ENCODE measurements around the gene CACNG1. TPM values are rescaled to one million over a fixed set of nuclear protein-coding genes. Genes with fewer than 3 reads are reported as not detected.

The CACNG1 gene
- polyA plus RNA-seq, 1 of the 3 experiments (the other 2 are of a cell fraction): not detected

DNA sequence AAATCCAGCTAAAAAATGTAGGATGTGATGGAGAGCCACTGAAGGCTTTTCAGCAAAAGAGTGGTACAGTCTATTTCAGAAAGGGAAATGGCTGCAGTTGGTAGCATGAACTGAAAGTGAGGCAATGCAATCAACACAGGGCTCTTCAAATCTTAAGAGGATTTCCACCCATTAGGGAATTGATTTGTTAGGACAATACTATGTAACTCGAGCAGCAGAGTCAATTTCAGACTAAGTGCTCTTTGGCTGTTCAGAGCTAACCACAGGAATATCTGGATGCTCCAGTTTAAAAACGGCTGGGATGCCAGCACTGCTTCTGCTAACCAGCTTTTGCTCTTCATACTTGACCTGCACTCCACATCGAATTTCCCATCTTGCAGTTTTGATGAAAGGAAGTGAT lies 24.6 kb downstream of the CACNG1 start:
- TF ChIP-seq MXI1 (IDR thresholded peaks at IDR 0.05; ENCODE audit: low read depth, low read length): no peak
- no peak for TF ChIP-seq EZH2phosphoT487 (IDR thresholded peaks at IDR 0.05; ENCODE audit: borderline replicate concordance, low read depth)
- no peak for TF ChIP-seq JUND (IDR thresholded peaks at IDR 0.05)
- no peak for TF ChIP-seq EP300 (IDR thresholded peaks at IDR 0.05; ENCODE audit: borderline replicate concordance in 1 of 2, low read depth in 1 of 2, low read length in 1 of 2)
- TF ChIP-seq GATA2 (CRISPR knock-in tag; IDR thresholded peaks at IDR 0.05): no peak
- TF ChIP-seq, protein P1, sequence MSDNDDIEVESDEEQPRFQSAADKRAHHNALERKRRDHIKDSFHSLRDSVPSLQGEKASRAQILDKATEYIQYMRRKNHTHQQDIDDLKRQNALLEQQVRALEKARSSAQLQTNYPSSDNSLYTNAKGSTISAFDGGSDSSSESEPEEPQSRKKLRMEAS (IDR thresholded peaks at IDR 0.05; ENCODE audit: low read depth): no peak
- no peak for TF ChIP-seq RCOR1 (IDR thresholded peaks at IDR 0.05; ENCODE audit: low read length)
- no peak for TF ChIP-seq TAF1 (IDR thresholded peaks at IDR 0.05; ENCODE audit: borderline replicate concordance, low read depth, low read length)
- no peak for TF ChIP-seq FOXJ3 (CRISPR knock-in tag; IDR thresholded peaks at IDR 0.05)
- no peak for TF ChIP-seq CHD2 (IDR thresholded peaks at IDR 0.05; ENCODE audit: low read length, partially characterized antibody)
- no peak for TF ChIP-seq RXRA (IDR thresholded peaks at IDR 0.05; ENCODE audit: borderline replicate concordance, low read depth)
- no peak for TF ChIP-seq TEAD4 (IDR thresholded peaks at IDR 0.05; ENCODE audit: borderline replicate concordance, insufficient read depth)
- TF ChIP-seq SMC3 (IDR thresholded peaks at IDR 0.05; ENCODE audit: low read depth, low read length): no peak
- TF ChIP-seq USF2 (IDR thresholded peaks at IDR 0.05; ENCODE audit: borderline replicate concordance, low read depth, low read length): no peak
- TF ChIP-seq TCF12 (IDR thresholded peaks at IDR 0.05): no peak
- H3K4me1 ChIP-seq (ENCODE audit: control insufficient read depth in 1 of 2, insufficient read depth in 2 of 2, low read depth in 1 of 2, low read length in 1 of 2): peaks cover 0 to 26% of the 10 kb centered on the region in 2 experiments; a peak in 1 of 4 replicates
- DNase-seq: no peak
- H3K9me2 ChIP-seq: no peaks in the 10 kb centered on the region
- no peak overlapping the region for H3K4me2 ChIP-seq
- no peak overlapping the region for H3K27ac ChIP-seq (ENCODE audit: low read depth in 2 of 2, low read length in 1 of 2)
- POLR2A ChIA-PET: interaction anchor here (1.4 to 1.8 kb wide), 2 partner anchors 57 to 102 kb away, joined by 3 to 4 read pairs; no protein-coding TSS in a partner anchor
- no peaks in the 10 kb centered on the region for H3F3A ChIP-seq (replicated peaks; ENCODE audit: insufficient read depth)
- H3K36me3 ChIP-seq (replicated peaks in 1 of 2; ENCODE audit: control insufficient read depth in 1 of 2, insufficient read depth in 2 of 2, low read length in 1 of 2): peaks cover 6 to 25% of the 10 kb centered on the region in 2 experiments
- no peak overlapping the region for H2AFZ ChIP-seq (ENCODE audit: low read depth)
- H3K27me3 ChIP-seq (ENCODE audit: insufficient read depth): no peaks in the 10 kb centered on the region
- no peaks in the 10 kb centered on the region for H4K20me1 ChIP-seq (ENCODE audit: insufficient read depth)
- H3K4me3 ChIP-seq (ENCODE audit: low read depth in 2 of 2, low read length in 1 of 2): no peak overlapping the region
- CTCF ChIA-PET: interaction anchor here (0.7 to 5.0 kb wide), 12 partner anchors 9 to 342 kb away, joined by 3 to 21 read pairs (median 4); no protein-coding TSS in a partner anchor
- H3K9me3 ChIP-seq: no peaks in the 10 kb centered on the region
- 81% methylated on average over 3 of the region's 3 CpGs for WGBS (ENCODE audit: low lambda C conversion rate)
- H3K79me2 ChIP-seq (ENCODE audit: insufficient read depth): no peaks in the 10 kb centered on the region
- no peak overlapping the region for H3K9ac ChIP-seq

DNA sequence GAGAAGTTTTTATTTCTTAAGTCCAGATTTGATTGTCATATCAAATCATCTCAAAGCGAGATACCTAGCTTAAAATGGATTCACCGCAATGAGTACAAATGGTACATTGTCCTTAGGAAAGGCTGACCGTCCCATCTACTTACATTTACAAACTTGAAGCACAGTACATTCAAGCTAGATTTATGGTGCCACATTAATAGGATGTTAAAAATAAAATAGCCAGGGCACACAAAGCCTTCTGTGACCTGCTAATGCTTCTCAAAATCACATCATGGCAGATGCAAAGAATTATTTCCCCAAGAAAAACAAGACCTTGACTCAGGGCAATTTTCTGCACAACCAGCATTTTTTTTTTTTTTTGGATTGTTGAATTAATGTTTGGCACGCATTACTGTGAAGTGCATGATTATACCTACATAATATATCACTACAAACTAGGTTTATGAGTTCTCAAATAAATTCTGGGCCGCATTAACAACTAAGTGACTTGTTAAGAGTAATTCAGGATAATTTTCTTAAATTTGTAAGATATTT lies 25.3 kb downstream of the CACNG1 start:
- H3F3A ChIP-seq (replicated peaks; ENCODE audit: insufficient read depth): no peaks in the 10 kb centered on the region
- no peak overlapping the region for H3K4me2 ChIP-seq
- H3K27me3 ChIP-seq (ENCODE audit: insufficient read depth): no peaks in the 10 kb centered on the region
- H3K36me3 ChIP-seq (replicated peaks in 1 of 2; ENCODE audit: control insufficient read depth in 1 of 2, insufficient read depth in 2 of 2, low read length in 1 of 2): peaks cover 9 to 32% of the 10 kb centered on the region in 2 experiments
- H3K4me3 ChIP-seq (ENCODE audit: low read depth in 2 of 2, low read length in 1 of 2): no peak overlapping the region
- ChIA-PET CTCF (interaction anchor here (0.7 to 5.0 kb wide), 8 partner anchors 8 to 155 kb away, joined by 3 to 21 read pairs (median 4); no protein-coding TSS in a partner anchor), POLR2A (interaction anchor here (1.8 kb wide), 1 partner anchor 103 kb away, joined by 4 read pairs; no protein-coding TSS in a partner anchor)
- no peak overlapping the region for H3K9ac ChIP-seq
- DNase-seq: no peak
- peaks cover 0 to 26% of the 10 kb centered on the region in 2 experiments; a peak in 1 of 4 replicates for H3K4me1 ChIP-seq (ENCODE audit: control insufficient read depth in 1 of 2, insufficient read depth in 2 of 2, low read depth in 1 of 2, low read length in 1 of 2)
- no peaks in the 10 kb centered on the region for H4K20me1 ChIP-seq (ENCODE audit: insufficient read depth)
- no peak overlapping the region; a peak in 1 of 4 replicates for H3K27ac ChIP-seq (ENCODE audit: low read depth in 2 of 2, low read length in 1 of 2)
- 98% methylated on average over 5 of the region's 5 CpGs for WGBS (ENCODE audit: low lambda C conversion rate)
- H3K79me2 ChIP-seq (ENCODE audit: insufficient read depth): no peaks in the 10 kb centered on the region
- no peaks in the 10 kb centered on the region for H3K9me2 ChIP-seq
- no peak overlapping the region for H2AFZ ChIP-seq (ENCODE audit: low read depth)
- H3K9me3 ChIP-seq: no peaks in the 10 kb centered on the region
- TF ChIP-seq ELF1 (IDR thresholded peaks at IDR 0.05): no peak
- TF ChIP-seq RFX5 (IDR thresholded peaks at IDR 0.05; ENCODE audit: low read length): no peak
- TF ChIP-seq, protein P2, sequence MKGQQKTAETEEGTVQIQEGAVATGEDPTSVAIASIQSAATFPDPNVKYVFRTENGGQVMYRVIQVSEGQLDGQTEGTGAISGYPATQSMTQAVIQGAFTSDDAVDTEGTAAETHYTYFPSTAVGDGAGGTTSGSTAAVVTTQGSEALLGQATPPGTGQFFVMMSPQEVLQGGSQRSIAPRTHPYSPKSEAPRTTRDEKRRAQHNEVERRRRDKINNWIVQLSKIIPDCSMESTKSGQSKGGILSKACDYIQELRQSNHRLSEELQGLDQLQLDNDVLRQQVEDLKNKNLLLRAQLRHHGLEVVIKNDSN (IDR thresholded peaks at IDR 0.05; ENCODE audit: borderline replicate concordance, low read depth): no peak
- TF ChIP-seq EP300 (IDR thresholded peaks at IDR 0.05; ENCODE audit: borderline replicate concordance in 1 of 2, low read depth in 1 of 2, low read length in 1 of 2): no peak
- no peak for TF ChIP-seq NRF1 (IDR thresholded peaks at IDR 0.05; ENCODE audit: low read depth, low read length)
- TF ChIP-seq, protein P3, sequence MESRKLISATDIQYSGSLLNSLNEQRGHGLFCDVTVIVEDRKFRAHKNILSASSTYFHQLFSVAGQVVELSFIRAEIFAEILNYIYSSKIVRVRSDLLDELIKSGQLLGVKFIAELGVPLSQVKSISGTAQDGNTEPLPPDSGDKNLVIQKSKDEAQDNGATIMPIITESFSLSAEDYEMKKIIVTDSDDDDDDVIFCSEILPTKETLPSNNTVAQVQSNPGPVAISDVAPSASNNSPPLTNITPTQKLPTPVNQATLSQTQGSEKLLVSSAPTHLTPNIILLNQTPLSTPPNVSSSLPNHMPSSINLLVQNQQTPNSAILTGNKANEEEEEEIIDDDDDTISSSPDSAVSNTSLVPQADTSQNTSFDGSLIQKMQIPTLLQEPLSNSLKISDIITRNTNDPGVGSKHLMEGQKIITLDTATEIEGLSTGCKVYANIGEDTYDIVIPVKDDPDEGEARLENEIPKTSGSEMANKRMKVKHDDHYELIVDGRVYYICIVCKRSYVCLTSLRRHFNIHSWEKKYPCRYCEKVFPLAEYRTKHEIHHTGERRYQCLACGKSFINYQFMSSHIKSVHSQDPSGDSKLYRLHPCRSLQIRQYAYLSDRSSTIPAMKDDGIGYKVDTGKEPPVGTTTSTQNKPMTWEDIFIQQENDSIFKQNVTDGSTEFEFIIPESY (IDR thresholded peaks at IDR 0.05; ENCODE audit: borderline replicate concordance, low read depth): no peak
- TF ChIP-seq REST (IDR thresholded peaks at IDR 0.05; ENCODE audit: low read depth, low read length): no peak
